ES-I3 (cell line): Measurements from ENCODE around the gene HNRNPCL1.
"Not testable (repeated sequence)": the region's sequence is repeated elsewhere in the genome, so short reads cannot be mapped to it uniquely, and the experiment has no call there.

Source experiments
- H3K36me3 ChIP-seq: 2 replicates; pipeline ENCODE4 v1.6.1; 2013; ENCODE audit warnings: mild to moderate bottlenecking, low read length, control low read depth, moderate library complexity; ENCODE audit not compliant: insufficient read depth
- H3K4me1 ChIP-seq: 2 replicates; pipeline ENCODE4 v1.6.1; 2013; ENCODE audit warnings: mild to moderate bottlenecking, control low read depth, low read length; ENCODE audit not compliant: insufficient read depth
- H3K9ac ChIP-seq: 2 replicates; pipeline ENCODE4 v1.6.1; 2013; ENCODE audit warnings: low read depth, mild to moderate bottlenecking, low read length, moderate library complexity
- H3K9me3 ChIP-seq: 2 replicates; pipeline ENCODE4 v1.6.1; 2013; ENCODE audit warnings: mild to moderate bottlenecking, low read length, moderate library complexity; ENCODE audit not compliant: control insufficient read depth, insufficient read depth

The HNRNPCL1 gene

GRCh38 chr1:12848620-12849019 is at the start of gene HNRNPCL1:
HNRNPCL1 (minus strand) TSS chr1:12848720; CDS start chr1:12848289, 431 bp downstream.
- not testable (repeated sequence) for H3K4me1 ChIP-seq, H3K9me3 ChIP-seq, H3K36me3 ChIP-seq, H3K9ac ChIP-seq

GRCh38 chr1:12898170-12898569 is 49.6 kb upstream of the HNRNPCL1 start, which contains the start of gene PRAMEF10:
PRAMEF10 (minus strand) TSS chr1:12898270; CDS start chr1:12895847, 2,423 bp downstream.
- not testable (repeated sequence) for H3K4me1 ChIP-seq, H3K9ac ChIP-seq, H3K36me3 ChIP-seq, H3K9me3 ChIP-seq

GRCh38 chr1:12886101-12886500 is 37.6 kb upstream of the HNRNPCL1 start, which contains the start of gene PRAMEF4:
PRAMEF4 (minus strand) TSS chr1:12886201; CDS start chr1:12883394, 2,807 bp downstream.
- not testable (repeated sequence) for H3K4me1 ChIP-seq, H3K9ac ChIP-seq, H3K9me3 ChIP-seq, H3K36me3 ChIP-seq

GRCh38 chr1:12878453-12878852 is 29.9 kb upstream of the HNRNPCL1 start:
- not testable (repeated sequence) for H3K36me3 ChIP-seq, H3K9ac ChIP-seq, H3K4me1 ChIP-seq, H3K9me3 ChIP-seq

- H3K4me1 ChIP-seq, H3K9ac ChIP-seq, H3K36me3 ChIP-seq, H3K9me3 ChIP-seq: not testable (repeated sequence)
These were observed 14.8 kb upstream of the HNRNPCL1 start for GRCh38 chr1:12863131-12863880.

GRCh38 chr1:12856786-12857185 is 8.3 kb upstream of the HNRNPCL1 start, which contains the start of gene PRAMEF2:
PRAMEF2 (plus strand) TSS chr1:12857086; CDS start chr1:12859010, 1,924 bp downstream.
- not testable (repeated sequence) for H3K4me1 ChIP-seq, H3K9me3 ChIP-seq, H3K9ac ChIP-seq, H3K36me3 ChIP-seq

- no peaks in the 10 kb centered on the region for H3K9me3 ChIP-seq
- no peaks in the 10 kb centered on the region for H3K4me1 ChIP-seq
- H3K9ac ChIP-seq = no peak overlapping the region
- H3K36me3 ChIP-seq = no peaks in the 10 kb centered on the region
These were observed 3.3 kb upstream of the HNRNPCL1 start for GRCh38 chr1:12851779-12852178.

- H3K4me1 ChIP-seq, H3K36me3 ChIP-seq, H3K9me3 ChIP-seq, H3K9ac ChIP-seq: not testable (repeated sequence)
These were observed 15.3 kb downstream of the HNRNPCL1 start for GRCh38 chr1:12833251-12833650.

GRCh38 chr1:12831310-12831709 is 17.2 kb downstream of the HNRNPCL1 start, which contains the start of gene PRAMEF11:
PRAMEF11 (minus strand) TSS chr1:12831410; CDS start chr1:12828789, 2,621 bp downstream.
- H3K9ac ChIP-seq, H3K4me1 ChIP-seq, H3K9me3 ChIP-seq, H3K36me3 ChIP-seq: not testable (repeated sequence)

GRCh38 chr1:12819061-12819460 is 29.5 kb downstream of the HNRNPCL1 start:
- not testable (repeated sequence) for H3K4me1 ChIP-seq, H3K36me3 ChIP-seq

GRCh38 chr1:12811409-12811784 is 37.1 kb downstream of the HNRNPCL1 start:
- no peaks in the 10 kb centered on the region for H3K36me3 ChIP-seq
- no peaks in the 10 kb centered on the region for H3K9me3 ChIP-seq
- no peaks in the 10 kb centered on the region for H3K4me1 ChIP-seq
- no peak overlapping the region for H3K9ac ChIP-seq

More at GRCh38 chr1:12819061-12819460, 29.5 kb downstream of the HNRNPCL1 start:
- H3K9ac ChIP-seq, H3K9me3 ChIP-seq: not testable (repeated sequence)

- Histone ChIP-seq H3K4me1 (no peaks in the 10 kb centered on the region), H3K9me3 (no peaks in the 10 kb centered on the region), H3K9ac (no peak overlapping the region), H3K36me3 (no peaks in the 10 kb centered on the region)
These were observed 37.7 kb downstream of the HNRNPCL1 start for GRCh38 chr1:12810691-12811408.

- Histone ChIP-seq H3K9ac (no peak overlapping the region), H3K9me3 (no peaks in the 10 kb centered on the region), H3K4me1 (no peaks in the 10 kb centered on the region), H3K36me3 (no peaks in the 10 kb centered on the region)
These were observed 38.6 kb downstream of the HNRNPCL1 start for GRCh38 chr1:12809933-12810332.

- Histone ChIP-seq H3K4me1 (no peaks in the 10 kb centered on the region), H3K9ac (no peak overlapping the region), H3K9me3 (no peaks in the 10 kb centered on the region), H3K36me3 (no peaks in the 10 kb centered on the region)
These were observed 48.8 kb downstream of the HNRNPCL1 start for GRCh38 chr1:12799730-12800129.

- Histone ChIP-seq H3K9me3 (no peaks in the 10 kb centered on the region), H3K36me3 (no peaks in the 10 kb centered on the region), H3K4me1 (no peaks in the 10 kb centered on the region), H3K9ac (no peak overlapping the region)
These were observed 49.6 kb downstream of the HNRNPCL1 start for GRCh38 chr1:12798911-12799310.
